NCI-H1105 treated with DMSO at 0.1 percent for 48 hours (cell line): ENCODE results near the gene SLX4.
A peak's percentile ranks its signal among the peaks of the same experiment; 100 is the strongest.

Experiments used
- DNase-seq: peaks from one replicate; lab custom pipeline; 2025; lab: John Stamatoyannopoulos, UW

SLX4 gene

DNA sequence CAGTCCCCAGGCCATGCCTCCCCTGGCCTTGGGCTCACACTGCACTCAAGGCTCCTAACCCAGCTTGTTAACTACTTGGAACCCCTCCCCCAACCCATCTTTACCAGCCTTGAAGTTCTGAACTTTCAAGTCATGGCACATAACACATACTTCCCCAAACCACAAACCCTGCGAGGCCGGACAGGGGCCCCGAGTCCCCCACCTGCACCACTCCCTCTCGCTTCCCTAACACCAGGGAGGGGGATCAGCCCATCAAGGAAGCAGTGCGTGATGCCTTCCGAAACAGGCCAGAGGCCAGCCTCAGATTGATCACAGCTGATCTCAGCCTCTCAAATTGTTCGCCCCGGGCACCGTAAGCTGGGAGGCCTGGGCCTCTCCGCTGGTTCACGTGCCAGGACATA, 31.2 kb downstream of the SLX4 start:
- no peak for DNase-seq

DNA sequence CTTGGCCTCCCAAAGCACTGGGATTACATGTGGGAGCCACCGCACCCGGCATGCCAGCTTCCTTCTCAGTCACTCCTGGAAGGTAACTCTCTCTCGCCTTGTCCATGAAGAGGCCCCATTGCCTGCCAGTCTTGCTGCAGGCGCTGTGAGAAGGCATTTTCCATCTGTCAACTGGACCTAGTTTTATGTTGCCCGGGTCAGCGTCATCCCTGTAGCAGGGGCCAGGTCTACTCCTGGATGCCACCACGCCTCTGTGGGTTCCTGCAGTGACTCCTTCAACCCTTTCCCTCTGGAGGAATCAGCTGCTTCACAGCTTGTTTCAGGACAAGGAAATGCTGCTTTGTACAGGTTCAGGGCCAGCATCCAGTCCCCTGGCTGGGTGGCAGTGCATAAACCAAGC, 31.6 kb downstream of the SLX4 start:
- DNase-seq = no peak

GRCh38 chr16:3578610-3579551, 32.5 kb downstream of the SLX4 start:
- no peak for DNase-seq

DNA sequence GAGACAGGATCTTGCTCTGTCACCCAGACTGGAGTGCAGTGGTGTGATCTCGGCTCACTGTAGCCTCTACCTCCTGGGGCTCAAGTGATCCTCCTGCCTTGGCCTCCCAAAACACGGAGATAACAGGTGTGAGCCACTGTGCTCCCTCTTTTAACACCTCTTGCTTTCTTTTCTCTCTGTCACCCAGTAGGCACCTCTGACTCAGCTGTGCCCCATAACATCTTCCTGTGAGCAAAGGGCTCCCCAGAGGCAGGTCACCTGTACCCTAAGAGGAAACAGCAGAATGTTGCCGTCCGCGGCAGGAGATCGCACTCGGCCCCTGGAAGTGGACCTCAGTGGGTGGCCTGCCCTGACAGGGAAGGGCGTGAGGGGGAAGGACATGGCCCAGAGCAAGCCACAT, 33.3 kb downstream of the SLX4 start:
- DNase-seq = no peak

DNA sequence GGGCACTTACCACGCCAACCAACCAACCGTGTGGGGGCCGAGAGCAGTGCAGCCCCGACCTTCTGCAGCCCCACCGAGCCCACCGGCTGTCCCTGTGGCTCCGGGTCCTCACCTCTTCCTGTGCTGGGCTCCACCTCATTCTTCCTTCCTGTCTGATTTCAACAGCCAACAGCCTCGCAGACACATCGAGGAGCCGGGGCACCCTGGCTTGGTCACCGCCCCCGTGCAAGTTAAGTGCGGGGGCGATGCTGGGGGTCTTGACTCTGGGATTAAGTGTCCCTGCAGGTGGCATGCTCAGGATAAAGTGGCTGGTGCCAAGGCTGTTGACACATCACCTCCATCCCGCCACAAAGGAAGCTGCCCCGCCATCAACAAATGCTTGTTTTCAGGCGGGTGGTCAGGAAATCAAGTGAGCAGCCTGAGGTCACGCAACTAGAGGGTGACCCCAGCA, 34.1 kb downstream of the SLX4 start, which contains the start of gene NLRC3:
NLRC3 (minus strand) TSS at position 102 of the 451 bp plus-strand sequence. CDS start 12,367 bp downstream, outside the sequence.
- no peak for DNase-seq

- DNase-seq = no peak
These were observed 35.2 kb downstream of the SLX4 start for GRCh38 chr16:3576211-3576610.

GRCh38 chr16:3575491-3575890, 35.9 kb downstream of the SLX4 start:
- DNase-seq = no peak

GRCh38 chr16:3574195-3574594, 37.2 kb downstream of the SLX4 start:
- no peak for DNase-seq

DNA sequence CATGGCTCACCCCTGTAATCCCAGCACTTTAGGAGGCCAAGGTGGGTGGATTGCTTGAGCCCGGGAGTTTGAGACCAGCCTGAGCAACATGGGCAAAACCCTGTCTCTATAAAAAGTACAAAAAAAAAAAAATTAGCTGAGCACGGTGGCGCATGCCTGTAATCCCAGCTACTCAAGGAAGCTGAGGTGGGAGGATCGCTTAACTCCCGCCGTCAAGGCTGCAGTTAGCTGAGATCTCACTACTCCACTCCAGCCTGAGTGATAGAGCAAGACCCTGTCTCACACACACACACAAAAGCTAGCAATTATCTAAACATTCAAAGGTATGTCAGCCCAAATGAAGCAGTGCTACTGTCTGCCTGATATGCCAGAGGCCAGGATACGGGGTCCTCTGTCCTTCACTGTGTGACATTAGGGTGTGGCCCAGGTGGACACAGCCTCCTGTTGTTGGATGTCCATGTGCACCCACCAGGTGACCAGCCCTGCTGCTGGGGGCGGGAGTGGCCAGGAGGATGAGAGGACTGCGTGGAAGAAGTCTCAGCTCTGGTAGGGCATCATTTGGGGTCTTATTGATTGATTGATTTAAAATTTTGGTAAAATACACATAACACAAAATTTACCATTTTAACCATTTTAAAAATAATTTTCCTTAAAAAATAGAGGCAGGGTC, 38.1 kb downstream of the SLX4 start:
- DNase-seq = no peak

DNA sequence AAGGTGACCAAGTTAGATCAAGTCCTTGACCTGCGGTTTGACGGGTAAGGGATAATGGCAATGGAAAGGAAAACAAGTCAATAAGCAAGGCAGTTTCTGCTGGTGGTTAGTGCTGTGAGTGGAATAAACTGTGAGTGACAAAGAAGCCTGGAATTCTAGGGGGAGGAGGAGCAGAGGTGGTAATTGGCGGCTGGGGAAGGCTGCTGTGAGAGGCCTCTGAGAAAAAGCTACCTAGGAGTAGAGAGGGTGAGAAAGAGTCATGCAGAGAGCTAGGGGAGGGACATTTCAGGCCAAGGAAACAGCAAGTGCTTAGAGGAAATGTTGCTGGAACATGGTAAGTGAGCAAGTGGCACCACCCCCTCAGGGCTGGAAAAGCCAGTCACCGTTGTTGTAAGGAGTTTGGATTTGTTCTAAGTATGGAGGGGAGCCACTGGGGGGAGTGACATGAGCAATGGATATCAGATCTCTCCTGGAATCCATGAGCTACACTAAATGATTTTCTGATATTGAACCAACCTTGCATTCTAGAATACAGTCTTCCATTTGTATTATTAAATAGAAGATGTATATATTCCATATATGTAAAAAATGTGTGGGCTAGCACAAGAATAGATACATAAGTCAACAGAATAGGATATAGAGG, 40.9 kb downstream of the SLX4 start:
- DNase-seq = no peak

DNA sequence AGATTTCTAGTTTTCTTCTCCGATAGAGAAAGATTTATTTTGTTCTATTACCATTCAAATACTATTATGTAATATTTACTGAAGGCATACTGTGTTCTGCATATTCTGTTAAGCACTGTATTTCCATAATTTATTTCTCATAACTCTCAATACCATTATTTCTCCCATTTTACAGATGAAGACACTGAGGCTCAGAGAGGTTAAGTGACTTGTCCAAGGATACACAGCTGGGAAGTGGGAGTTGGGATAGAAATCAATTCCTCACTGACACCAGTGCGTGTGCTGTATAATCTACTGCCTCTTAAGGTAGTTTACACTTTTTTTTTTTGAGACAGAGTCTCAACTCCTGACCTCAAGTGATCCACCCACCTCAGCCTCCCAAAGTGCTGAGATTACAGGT, 41.6 kb downstream of the SLX4 start:
- no peak for DNase-seq

- DNase-seq = no peak
These were observed 44.4 kb downstream of the SLX4 start for GRCh38 chr16:3566990-3567389.

DNA sequence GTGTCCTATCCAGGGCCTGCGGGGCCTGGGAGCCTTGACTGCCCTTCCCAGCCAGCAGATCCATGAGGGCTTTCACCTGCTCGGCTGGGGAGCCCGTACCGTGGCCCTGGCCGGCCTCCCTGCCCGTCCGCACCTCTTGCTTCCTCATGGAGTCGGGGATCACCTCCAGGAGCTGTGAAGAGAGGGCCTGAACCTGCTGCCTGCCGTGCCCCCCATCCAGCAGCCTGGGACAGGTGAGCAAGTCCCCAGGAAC, 46.6 kb downstream of the SLX4 start:
- no peak for DNase-seq

GRCh38 chr16:3564130-3564888, 47.1 kb downstream of the SLX4 start:
- DNase-seq = no peak

DNA sequence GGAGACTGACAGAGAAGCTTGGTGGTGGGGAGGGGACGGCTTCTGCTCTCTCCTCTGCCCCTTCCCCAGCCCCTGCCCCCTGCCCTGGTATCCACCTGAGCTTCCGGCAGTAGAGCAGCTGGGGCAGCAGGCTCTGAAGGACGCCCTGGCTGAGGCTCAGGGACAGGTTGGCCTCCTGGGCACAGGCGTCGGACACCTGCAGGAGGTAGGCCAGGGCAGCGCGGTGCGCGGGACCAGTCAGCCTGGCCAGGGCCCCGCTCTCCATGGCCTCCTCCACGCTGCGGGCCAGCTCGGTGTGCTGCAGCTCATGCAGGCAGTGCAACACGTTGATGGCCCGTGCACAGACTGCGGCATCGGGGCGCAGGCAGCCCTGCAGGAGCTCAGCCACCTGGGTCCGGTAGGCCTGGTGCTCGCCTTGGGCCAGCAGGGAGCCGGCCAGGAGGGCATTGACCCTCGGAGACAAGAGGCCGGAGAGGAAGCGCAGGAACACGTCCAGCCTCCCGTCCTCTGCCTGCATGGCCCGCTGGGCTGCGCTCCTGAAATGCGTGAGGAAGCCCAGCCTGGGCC, 48.4 kb downstream of the SLX4 start:
- no peak for DNase-seq

DNA sequence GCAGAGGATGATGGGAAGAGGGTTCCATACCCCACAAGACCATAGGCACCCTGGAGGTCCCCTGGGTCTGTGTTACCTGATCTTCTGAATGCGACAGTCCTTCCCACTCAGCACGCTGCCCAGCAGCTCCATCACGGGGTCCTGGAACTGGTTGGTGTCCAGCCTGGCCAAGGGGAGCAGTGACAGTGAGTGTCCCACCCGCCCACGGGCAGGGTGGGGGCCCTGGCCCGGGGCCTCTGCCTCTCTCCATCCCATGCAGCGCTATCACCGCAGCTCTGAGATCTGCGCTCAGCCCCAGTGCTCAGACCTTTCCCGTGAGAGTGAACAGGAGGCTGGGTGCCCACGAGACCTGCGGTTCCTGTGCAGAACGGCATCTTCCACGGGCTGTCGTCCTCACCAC, 49.8 kb downstream of the SLX4 start:
- no peak for DNase-seq

- DNase-seq = no peak
These were observed 57.0 kb downstream of the SLX4 start for GRCh38 chr16:3554351-3554928.

DNA sequence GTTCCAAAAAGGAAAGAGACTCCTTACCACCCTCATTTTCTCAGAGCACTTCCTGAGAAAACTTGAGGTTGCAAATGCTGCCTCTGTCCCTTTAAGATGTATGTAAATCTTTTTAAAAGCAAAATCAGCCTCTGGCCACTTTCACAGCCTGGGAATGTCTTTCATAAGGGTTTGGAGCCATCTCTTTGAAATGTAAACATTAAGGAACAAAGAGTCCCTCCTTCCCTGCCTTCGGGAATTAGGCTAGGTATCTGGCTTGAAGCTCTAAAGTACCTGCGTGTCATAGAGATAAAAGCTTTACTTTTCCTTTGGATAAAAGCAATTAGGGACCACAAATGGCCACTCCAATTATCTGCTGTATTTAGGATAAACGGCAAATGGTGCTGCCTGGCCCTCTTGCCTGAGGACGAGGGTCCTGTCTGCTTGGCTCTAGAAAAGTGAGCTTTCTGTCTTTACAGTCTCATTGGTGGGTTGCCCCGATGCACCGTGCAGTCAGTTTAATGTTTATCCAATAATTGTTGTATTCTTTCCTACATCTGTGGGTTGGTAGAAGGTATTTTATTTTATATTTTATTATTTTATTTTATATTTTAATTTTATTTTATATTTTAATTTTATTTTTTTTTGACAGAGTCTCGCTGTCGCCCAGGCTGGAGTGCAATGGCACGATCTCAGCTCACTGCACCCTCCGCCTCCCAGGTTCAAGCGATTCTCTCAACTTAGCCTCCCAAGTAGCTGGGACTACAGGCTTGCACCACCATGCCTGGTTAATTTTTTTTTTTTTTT, 58.1 kb downstream of the SLX4 start:
- peak; percentile 26 for DNase-seq

GRCh38 chr16:3550851-3551847, 60.3 kb downstream of the SLX4 start:
- no peak for DNase-seq
